ENCODE results near the gene DNAJC7. TPM values are rescaled to one million over a fixed set of nuclear protein-coding genes. Genes with fewer than 3 reads are reported as not detected.

DNAJC7 gene
- total RNA-seq, 1 experiment from 2014 or later: 147 TPM

DNA sequence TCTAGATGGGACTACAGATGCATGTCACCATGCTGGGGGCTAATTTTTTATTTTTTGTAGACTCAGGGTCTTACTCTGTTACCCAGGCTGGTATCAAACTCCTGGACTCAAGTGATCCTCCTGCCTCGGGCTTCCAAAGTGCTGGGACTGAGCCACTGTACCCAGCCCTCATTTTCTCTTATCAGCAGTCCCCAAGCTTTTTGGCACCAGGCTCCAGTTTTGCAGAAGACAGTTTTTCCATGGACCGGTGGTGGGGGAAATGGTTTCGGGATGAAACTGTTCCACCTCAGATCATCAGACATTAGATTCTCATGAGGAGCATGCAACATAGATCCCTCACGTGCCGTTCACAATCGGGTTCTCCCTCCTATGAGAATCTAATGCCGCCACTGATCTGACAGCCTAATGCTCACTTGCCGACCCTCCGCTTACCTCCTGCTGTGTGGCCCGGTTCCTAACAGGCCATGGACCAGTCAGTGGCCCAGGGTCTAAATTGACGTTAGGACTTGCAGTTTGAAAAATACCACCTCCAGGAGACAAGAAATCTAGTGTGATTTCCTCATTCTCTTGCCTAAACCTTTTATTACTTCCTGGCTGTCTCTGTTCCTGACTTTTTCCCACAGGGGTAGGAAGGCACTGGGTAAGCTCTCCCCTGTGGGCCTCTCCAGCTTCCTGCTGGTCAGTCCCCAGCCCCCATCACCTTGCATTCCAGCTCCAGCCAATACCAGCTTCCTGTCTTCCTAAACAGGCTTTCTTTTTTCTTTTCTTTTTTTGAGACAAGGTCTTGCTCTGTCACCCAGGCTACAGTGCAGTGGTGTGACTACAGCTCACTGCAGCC, 60.0 kb downstream of the DNAJC7 start:
- peaks cover 13% of the 10 kb centered on the region for H3K4me1 ChIP-seq
- ChIA-PET POLR2A (interaction anchor here (0.6 kb wide), 1 partner anchor 27 kb away, joined by 3 read pairs; the partner anchor contains the start of gene ODAD4), CTCF (interaction anchor here (0.7 to 1.1 kb wide), 2 partner anchors 27 to 62 kb away, joined by 3 read pairs; partner anchors contain the start of gene ODAD4)
- no peaks in the 10 kb centered on the region for H3K36me3 Mint-ChIP-seq (ENCODE audit: insufficient read depth, unreplicated experiment)
- H3K4me3 Mint-ChIP-seq (ENCODE audit: unreplicated experiment): no peak overlapping the region
- H3K4me1 Mint-ChIP-seq (ENCODE audit: low read depth, unreplicated experiment): peaks cover 13% of the 10 kb centered on the region
- H3K27me3 Mint-ChIP-seq (ENCODE audit: insufficient read depth, unreplicated experiment): no peaks in the 10 kb centered on the region
- no peaks in the 10 kb centered on the region for H3K9me3 Mint-ChIP-seq (ENCODE audit: unreplicated experiment)
- no peaks in the 10 kb centered on the region for H3K9me3 ChIP-seq
- no peaks in the 10 kb centered on the region for H3K36me3 ChIP-seq (ENCODE audit: control insufficient read depth, insufficient read depth, low read length)
- intact Hi-C loops (cut with micrococcal nuclease; ENCODE audit: unreplicated experiment): loop anchor here (5.0 kb wide), 1 partner anchor 60 kb away; no protein-coding TSS in a partner anchor
- DNase-seq: no peak
- no TSS peak for BruUV-seq (replicated peaks)
- TF ChIP-seq, protein P1, sequence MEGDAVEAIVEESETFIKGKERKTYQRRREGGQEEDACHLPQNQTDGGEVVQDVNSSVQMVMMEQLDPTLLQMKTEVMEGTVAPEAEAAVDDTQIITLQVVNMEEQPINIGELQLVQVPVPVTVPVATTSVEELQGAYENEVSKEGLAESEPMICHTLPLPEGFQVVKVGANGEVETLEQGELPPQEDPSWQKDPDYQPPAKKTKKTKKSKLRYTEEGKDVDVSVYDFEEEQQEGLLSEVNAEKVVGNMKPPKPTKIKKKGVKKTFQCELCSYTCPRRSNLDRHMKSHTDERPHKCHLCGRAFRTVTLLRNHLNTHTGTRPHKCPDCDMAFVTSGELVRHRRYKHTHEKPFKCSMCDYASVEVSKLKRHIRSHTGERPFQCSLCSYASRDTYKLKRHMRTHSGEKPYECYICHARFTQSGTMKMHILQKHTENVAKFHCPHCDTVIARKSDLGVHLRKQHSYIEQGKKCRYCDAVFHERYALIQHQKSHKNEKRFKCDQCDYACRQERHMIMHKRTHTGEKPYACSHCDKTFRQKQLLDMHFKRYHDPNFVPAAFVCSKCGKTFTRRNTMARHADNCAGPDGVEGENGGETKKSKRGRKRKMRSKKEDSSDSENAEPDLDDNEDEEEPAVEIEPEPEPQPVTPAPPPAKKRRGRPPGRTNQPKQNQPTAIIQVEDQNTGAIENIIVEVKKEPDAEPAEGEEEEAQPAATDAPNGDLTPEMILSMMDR (IDR thresholded peaks at IDR 0.05; ENCODE audit: insufficient read depth in 1 of 2, low read depth in 1 of 2, low read length in 1 of 2, severe bottlenecking in 1 of 2, unreplicated experiment in 1 of 2): no peak
- no peak overlapping the region for H3K4me3 ChIP-seq (ENCODE audit: low read depth, low read length)
- H3K27me3 ChIP-seq (replicated peaks; ENCODE audit: control insufficient read depth, insufficient read depth, low read length): no peaks in the 10 kb centered on the region
- no peak overlapping the region for H3K27ac Mint-ChIP-seq (ENCODE audit: unreplicated experiment)

DNA sequence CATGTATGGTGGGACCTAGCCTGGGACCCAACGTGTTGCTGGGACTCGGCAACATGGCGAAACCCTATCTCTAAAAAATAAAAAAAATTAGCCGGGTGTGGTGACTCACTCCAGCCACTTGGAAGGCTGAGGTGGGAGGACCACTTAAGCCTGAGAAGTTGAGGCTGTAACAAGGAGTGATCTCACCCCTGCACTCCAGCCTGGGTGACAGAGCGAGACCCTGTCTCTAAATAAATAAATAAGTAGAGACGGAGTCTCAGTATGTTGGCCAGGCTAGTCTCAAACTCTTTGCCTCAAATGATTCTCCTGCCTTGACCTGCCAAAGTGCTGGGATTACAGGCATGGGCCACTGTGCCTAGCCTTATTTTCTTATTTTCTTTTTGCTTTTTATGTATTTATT, 60.7 kb downstream of the DNAJC7 start:
- intact Hi-C loops (cut with micrococcal nuclease; ENCODE audit: unreplicated experiment): loop anchor here (5.0 kb wide), 1 partner anchor 59 kb away; no protein-coding TSS in a partner anchor

DNA sequence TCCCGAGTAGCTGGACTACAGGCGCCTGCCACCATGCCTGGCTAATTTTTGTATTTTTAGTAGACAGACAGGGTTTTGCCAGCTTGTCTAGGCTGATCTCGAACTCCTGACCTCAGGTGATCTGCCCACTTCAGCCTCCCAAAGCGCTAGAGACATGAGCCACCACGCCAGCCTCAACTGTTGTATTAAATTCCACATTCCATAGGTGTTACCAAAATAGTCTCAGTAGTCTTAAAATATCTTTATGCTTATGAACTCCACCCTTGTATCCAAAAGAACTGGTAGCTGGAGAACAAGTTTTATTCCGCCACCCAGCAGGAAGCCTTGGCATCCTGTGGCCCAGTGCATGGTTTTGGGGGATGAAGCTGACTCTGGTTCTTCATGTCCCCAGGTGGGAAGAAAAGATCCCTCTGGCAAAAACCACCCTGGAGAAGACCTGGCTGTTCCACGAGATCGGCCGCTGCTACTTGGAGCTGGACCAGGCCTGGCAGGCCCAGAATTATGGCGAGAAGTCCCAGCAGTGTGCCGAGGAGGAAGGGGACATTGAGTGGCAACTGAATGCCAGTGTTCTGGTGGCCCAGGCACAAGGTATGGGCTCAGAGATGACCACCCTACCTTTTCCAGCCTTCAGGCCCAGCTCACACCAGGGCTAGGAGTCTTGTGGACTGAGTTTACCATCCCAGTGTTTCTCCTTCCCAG, 68.3 kb downstream of the DNAJC7 start:
- Histone ChIP-seq H3K27me3 (replicated peaks; ENCODE audit: control insufficient read depth, insufficient read depth, low read length) (no peaks in the 10 kb centered on the region), H3K9me3 (no peaks in the 10 kb centered on the region), H3K4me3 (ENCODE audit: low read depth, low read length) (no peak overlapping the region), H3K36me3 (ENCODE audit: control insufficient read depth, insufficient read depth, low read length) (no peaks in the 10 kb centered on the region), H3K4me1 (no peaks in the 10 kb centered on the region)
- ChIA-PET POLR2A (no interaction called here), CTCF (interaction anchor here (0.6 to 1.1 kb wide), 3 partner anchors 10 to 87 kb away, joined by 3 to 4 read pairs (median 3); partner anchors contain the start of gene ODAD4)
- H3K36me3 Mint-ChIP-seq (ENCODE audit: insufficient read depth, unreplicated experiment): no peaks in the 10 kb centered on the region
- H3K27me3 Mint-ChIP-seq (ENCODE audit: insufficient read depth, unreplicated experiment): no peaks in the 10 kb centered on the region
- H3K4me1 Mint-ChIP-seq (ENCODE audit: low read depth, unreplicated experiment): no peaks in the 10 kb centered on the region
- TF ChIP-seq, protein P1 (IDR thresholded peaks at IDR 0.05; ENCODE audit: insufficient read depth in 1 of 2, low read depth in 1 of 2, low read length in 1 of 2, severe bottlenecking in 1 of 2, unreplicated experiment in 1 of 2): no peak
- H3K27ac Mint-ChIP-seq (ENCODE audit: unreplicated experiment): no peak overlapping the region
- H3K9me3 Mint-ChIP-seq (ENCODE audit: unreplicated experiment): no peaks in the 10 kb centered on the region
- intact Hi-C loops (cut with micrococcal nuclease; ENCODE audit: unreplicated experiment): no loop called here
- no TSS peak for BruUV-seq (replicated peaks)
- no peak overlapping the region for H3K4me3 Mint-ChIP-seq (ENCODE audit: unreplicated experiment)
- no peak for DNase-seq

More for the DNA sequence above, 60.7 kb downstream of the DNAJC7 start:
- no peak overlapping the region for H3K4me3 ChIP-seq (ENCODE audit: low read depth, low read length)
- BruUV-seq (replicated peaks): no TSS peak
- DNase-seq: no peak
- POLR2A ChIA-PET: no interaction called here
- H3K27me3 ChIP-seq (replicated peaks; ENCODE audit: control insufficient read depth, insufficient read depth, low read length): no peaks in the 10 kb centered on the region
- H3K4me1 ChIP-seq: peaks cover 13% of the 10 kb centered on the region
- Mint-ChIP-seq H3K36me3 (ENCODE audit: insufficient read depth, unreplicated experiment) (no peaks in the 10 kb centered on the region), H3K27ac (ENCODE audit: unreplicated experiment) (no peak overlapping the region), H3K4me1 (ENCODE audit: low read depth, unreplicated experiment) (peaks cover 9% of the 10 kb centered on the region), H3K27me3 (ENCODE audit: insufficient read depth, unreplicated experiment) (no peaks in the 10 kb centered on the region), H3K9me3 (ENCODE audit: unreplicated experiment) (no peaks in the 10 kb centered on the region), H3K4me3 (ENCODE audit: unreplicated experiment) (no peak overlapping the region)
- no peaks in the 10 kb centered on the region for H3K36me3 ChIP-seq (ENCODE audit: control insufficient read depth, insufficient read depth, low read length)
- CTCF ChIA-PET: no interaction called here
- no peaks in the 10 kb centered on the region for H3K9me3 ChIP-seq
- TF ChIP-seq, protein P1 (IDR thresholded peaks at IDR 0.05; ENCODE audit: insufficient read depth in 1 of 2, low read depth in 1 of 2, low read length in 1 of 2, severe bottlenecking in 1 of 2, unreplicated experiment in 1 of 2): no peak

Data from Caco-2 (cell line).